HEK293 (cell line): ENCODE results near the gene CORO2B.

Source experiments
- CTCF ChIA-PET: fragments of 350-600 bp; formaldehyde crosslinking; extraction: SDS; loops from one replicate; lab custom pipeline; 2021; ENCODE audit warnings: antibody characterized with exemption; lab: Yijun Ruan, JAX
- POLR2A ChIA-PET: fragments of 300-600 bp; formaldehyde crosslinking; extraction: SDS; loops from one replicate; lab custom pipeline; 2020; ENCODE audit warnings: antibody characterized with exemption, inconsistent platforms; lab: Yijun Ruan, JAX
- H3K27ac ChIP-seq: fragments of 200-500 bp; sonication (Bioruptor generic); 2 replicates; pipeline ENCODE4 v1.5.1; 2014; ENCODE audit warnings: low read depth, low read length, control low read depth, inconsistent platforms; ENCODE audit errors: extremely low read depth
- H3K36me3 ChIP-seq, 2 experiments: fragments of 200-500 bp in 1 of 2; sonication (Bioruptor generic) in 1 of 2; 1 replicate in 1 of 2; 2 replicates in 1 of 2; pipeline ENCODE4 v1.5.1; 2014 to 2017; ENCODE audit warnings: inconsistent platforms in 2 of 2, low read length in 2 of 2; ENCODE audit not compliant: control insufficient read depth in 2 of 2, insufficient read depth in 1 of 2
- H3K4me1 ChIP-seq: fragments of 200-500 bp; sonication (Bioruptor generic); 2 replicates; pipeline ENCODE4 v1.5.1; 2014; ENCODE audit warnings: mild to moderate bottlenecking, low read length, inconsistent platforms; ENCODE audit not compliant: control insufficient read depth, insufficient read depth
- H3K4me3 ChIP-seq: 2 replicates; pipeline ENCODE4 v1.5.1; 2011; ENCODE audit warnings: low read depth, mild to moderate bottlenecking, control low read depth, low read length, moderate library complexity
- H3K9me3 ChIP-seq: fragments of 200-500 bp; sonication (Bioruptor generic); 2 replicates; pipeline ENCODE4 v1.5.1; 2014; ENCODE audit warnings: low read depth, low read length, inconsistent platforms; ENCODE audit not compliant: control insufficient read depth, insufficient read depth
- GLI4 ChIP-seq: fragments of 450-650 bp; formaldehyde crosslinking; IDR thresholded peaks from 2 replicates; pipeline ENCODE4 v1.5.1; 2016; ENCODE audit warnings: missing biosample characterization, missing genetic modification characterization
- KLF1 ChIP-seq: fragments of 450-650 bp; formaldehyde crosslinking; IDR thresholded peaks from 2 replicates; pipeline ENCODE4 v1.5.1; 2016; ENCODE audit warnings: missing biosample characterization, missing genetic modification characterization
- KLF7 ChIP-seq: fragments of 450-650 bp; formaldehyde crosslinking; IDR thresholded peaks from 2 replicates; pipeline ENCODE4 v1.5.1; 2016; ENCODE audit warnings: missing biosample characterization, missing genetic modification characterization, borderline replicate concordance
- KLF8 ChIP-seq: fragments of 450-650 bp; formaldehyde crosslinking; IDR thresholded peaks from 2 replicates; pipeline ENCODE4 v1.5.1; 2016; ENCODE audit warnings: missing biosample characterization, missing genetic modification characterization
- REST ChIP-seq: fragments of 450-650 bp; formaldehyde crosslinking; IDR thresholded peaks from 2 replicates; pipeline ENCODE4 v1.5.1; 2016; ENCODE audit warnings: missing biosample characterization, missing genetic modification characterization
- SP3 ChIP-seq: fragments of 450-650 bp; formaldehyde crosslinking; IDR thresholded peaks from 2 replicates; pipeline ENCODE4 v1.5.1; 2016; ENCODE audit warnings: missing biosample characterization, missing genetic modification characterization
- TRIM28 ChIP-seq: IDR thresholded peaks from 2 replicates; pipeline ENCODE4 v1.6.1; 2011; ENCODE audit warnings: low read length, control low read depth, borderline replicate concordance
- ZBTB20 ChIP-seq: fragments of 450-650 bp; formaldehyde crosslinking; IDR thresholded peaks from 2 replicates; pipeline ENCODE4 v1.5.1; 2016; ENCODE audit warnings: missing biosample characterization, missing genetic modification characterization
- ZNF114 ChIP-seq: fragments of 450-650 bp; formaldehyde crosslinking; IDR thresholded peaks from 2 replicates; pipeline ENCODE4 v1.5.0; 2017; ENCODE audit warnings: missing biosample characterization, missing genetic modification characterization
- ZNF146 ChIP-seq: fragments of 450-650 bp; formaldehyde crosslinking; IDR thresholded peaks from 2 replicates; pipeline ENCODE4 v1.5.1; 2016; ENCODE audit warnings: missing biosample characterization, missing genetic modification characterization
- ZNF302 ChIP-seq: fragments of 450-650 bp; formaldehyde crosslinking; IDR thresholded peaks from 2 replicates; pipeline ENCODE4 v1.5.1; 2016; ENCODE audit warnings: missing biosample characterization, missing genetic modification characterization, low read depth
- ZNF366 ChIP-seq: fragments of 450-650 bp; formaldehyde crosslinking; conservative IDR thresholded peaks from 2 replicates; pipeline ENCODE4 v1.5.1; 2016; ENCODE audit warnings: missing biosample characterization, missing genetic modification characterization
- ZNF426 ChIP-seq: fragments of 450-650 bp; formaldehyde crosslinking; IDR thresholded peaks from 2 replicates; pipeline ENCODE4 v1.5.1; 2017; ENCODE audit warnings: missing biosample characterization, missing genetic modification characterization, mild to moderate bottlenecking, inconsistent platforms, moderate library complexity
- ZNF513 ChIP-seq: fragments of 450-650 bp; IDR thresholded peaks from 2 replicates; pipeline ENCODE4 v1.5.1; 2018; ENCODE audit warnings: missing biosample characterization, missing genetic modification characterization
- ZNF514 ChIP-seq: fragments of 450-650 bp; formaldehyde crosslinking; IDR thresholded peaks from 2 replicates; pipeline ENCODE4 v1.5.1; 2016; ENCODE audit warnings: missing biosample characterization, missing genetic modification characterization
- ZNF544 ChIP-seq: fragments of 450-650 bp; formaldehyde crosslinking; IDR thresholded peaks from 2 replicates; pipeline ENCODE4 v1.5.0; 2017; ENCODE audit warnings: missing biosample characterization, missing genetic modification characterization
- ZNF623 ChIP-seq: fragments of 450-650 bp; formaldehyde crosslinking; IDR thresholded peaks from 2 replicates; pipeline ENCODE4 v1.5.1; 2016; ENCODE audit warnings: missing biosample characterization, missing genetic modification characterization
- ZNF677 ChIP-seq: fragments of 450-650 bp; IDR thresholded peaks from 2 replicates; pipeline ENCODE4 v1.5.0; 2018; ENCODE audit warnings: missing biosample characterization, mild to moderate bottlenecking, missing genetic modification characterization, moderate library complexity
- ZNF707 ChIP-seq: fragments of 450-650 bp; formaldehyde crosslinking; IDR thresholded peaks from 2 replicates; pipeline ENCODE4 v1.5.1; 2016; ENCODE audit warnings: missing biosample characterization, missing genetic modification characterization
- ZNF76 ChIP-seq: fragments of 450-650 bp; formaldehyde crosslinking; IDR thresholded peaks from 2 replicates; pipeline ENCODE4; 2016; ENCODE audit warnings: low read depth, missing biosample characterization, missing genetic modification characterization, borderline replicate concordance
- ZSCAN16 ChIP-seq: fragments of 450-650 bp; formaldehyde crosslinking; IDR thresholded peaks from 2 replicates; pipeline ENCODE4 v1.5.1; 2016; ENCODE audit warnings: missing biosample characterization, missing genetic modification characterization
- ZSCAN18 ChIP-seq: fragments of 450-650 bp; formaldehyde crosslinking; IDR thresholded peaks from 2 replicates; pipeline ENCODE4 v1.5.1; 2016; ENCODE audit warnings: missing biosample characterization, missing genetic modification characterization

The CORO2B gene

GRCh38 chr15:68546318-68546717, 32.5 kb upstream of the CORO2B start:
- Histone ChIP-seq H3K27ac (no peak overlapping the region), H3K4me1 (no peaks in the 10 kb centered on the region), H3K9me3 (no peaks in the 10 kb centered on the region), H3K36me3 (no peaks in the 10 kb centered on the region), H3K4me3 (no peak overlapping the region)
- ChIA-PET CTCF (interaction anchor here (0.7 to 14.6 kb wide), 6 partner anchors 9 to 1421 kb away, joined by 3 to 421 read pairs (median 5); no protein-coding TSS in a partner anchor), POLR2A (no interaction called here)
- no peak for TF ChIP-seq SP3 (tag by site-specific recombination)
- TF ChIP-seq TRIM28 = no peak
- no peak for TF ChIP-seq ZNF366
- TF ChIP-seq ZNF114 (tag by site-specific recombination) = no peak

GRCh38 chr15:68548364-68548763, 30.4 kb upstream of the CORO2B start:
- H3K9me3 ChIP-seq = no peaks in the 10 kb centered on the region
- no peak overlapping the region for H3K27ac ChIP-seq
- TF ChIP-seq ZNF677 (tag by site-specific recombination) (no peak), ZSCAN16 (no peak), ZNF513 (no peak), ZNF76 (no peak), KLF8 (no peak), ZNF544 (tag by site-specific recombination) (no peak), ZNF146 (no peak), ZNF707 (tag by site-specific recombination) (no peak), ZNF514 (no peak), ZNF623 (tag by site-specific recombination) (no peak), ZNF302 (tag by site-specific recombination) (no peak), GLI4 (no peak), ZBTB20 (tag by site-specific recombination) (no peak), KLF7 (no peak)
- H3K36me3 ChIP-seq = no peaks in the 10 kb centered on the region
- ChIA-PET CTCF (interaction anchor here (0.6 to 14.6 kb wide), 11 partner anchors 9 to 629 kb away, joined by 3 to 421 read pairs (median 28); no protein-coding TSS in a partner anchor), POLR2A (no interaction called here)
- H3K4me3 ChIP-seq = no peak overlapping the region
- H3K4me1 ChIP-seq = no peaks in the 10 kb centered on the region

- Histone ChIP-seq H3K4me3 (no peak overlapping the region), H3K9me3 (no peaks in the 10 kb centered on the region), H3K36me3 (no peaks in the 10 kb centered on the region), H3K27ac (no peak overlapping the region), H3K4me1 (no peaks in the 10 kb centered on the region)
- TF ChIP-seq KLF1 (tag by site-specific recombination) (no peak), ZNF426 (peak; percentile 29; the same call in 1 of the 2 replicates), ZNF114 (tag by site-specific recombination) (no peak), ZSCAN18 (no peak), REST (tag by site-specific recombination) (no peak)
- ChIA-PET POLR2A (interaction anchor here (0.8 kb wide), 1 partner anchor 243 kb away, joined by 3 read pairs; no protein-coding TSS in a partner anchor), CTCF (interaction anchor here (0.6 to 14.6 kb wide), 87 partner anchors 8 to 1281 kb away, joined by 3 to 421 read pairs (median 4); no protein-coding TSS in a partner anchor)
Observed at GRCh38 chr15:68550004-68550403, 28.8 kb upstream of the CORO2B start.
